Chondrocyte (in vitro differentiated cells): ENCODE measurements around the gene PDK3. TPM values are rescaled to one million over a fixed set of nuclear protein-coding genes. Genes with fewer than 3 reads are reported as not detected.
A peak's percentile ranks its signal among the peaks of the same experiment; 100 is the strongest.

Experiments used
- DNase-seq: peaks from one replicate; pipeline ENCODE4 v3.0.0; 2021; ENCODE audit warnings: mixed read lengths, low spot score
- H3K27ac Mint-ChIP-seq: one replicate; pipeline ENCODE4 v1.8.0; 2021; ENCODE audit warnings: mild to moderate bottlenecking, moderate library complexity, mixed read lengths; ENCODE audit not compliant: unreplicated experiment
- H3K27me3 Mint-ChIP-seq: 2 replicates; pipeline ENCODE4 v1.8.0; 2021; ENCODE audit warnings: low read depth, mixed read lengths
- H3K36me3 Mint-ChIP-seq: 2 replicates; pipeline ENCODE4 v1.8.0; 2021; ENCODE audit warnings: low read depth, mixed read lengths
- H3K4me1 Mint-ChIP-seq: 2 replicates; pipeline ENCODE4 v1.8.0; 2021; ENCODE audit warnings: low read depth, mild to moderate bottlenecking, mixed read lengths
- H3K4me3 Mint-ChIP-seq: one replicate; pipeline ENCODE4 v1.8.0; 2021; ENCODE audit warnings: mild to moderate bottlenecking, moderate library complexity, mixed read lengths; ENCODE audit not compliant: unreplicated experiment
- H3K9me3 Mint-ChIP-seq: 2 replicates; pipeline ENCODE4 v1.8.0; 2021; ENCODE audit warnings: low read depth, mixed read lengths
- CTCF ChIP-seq: fragments of 200-600 bp; sonication (generic); IDR thresholded peaks from 2 replicates; pipeline ENCODE4 v1.5.0; 2021; ENCODE audit warnings: antibody characterized with exemption, mild to moderate bottlenecking, moderate library complexity
- total RNA-seq: library from RNA; stranded (reverse); gene quantifications from 3 replicates; pipeline ENCODE4 v1.2.1, GENCODE V29; 2021

PDK3 gene
- total RNA-seq, 1 donor from 2014 or later, result 44.1 TPM

- DNase-seq, result no peak
- no peaks in the 10 kb centered on the region for H3K4me1 Mint-ChIP-seq
- peaks cover 2% of the 10 kb centered on the region for H3K27me3 Mint-ChIP-seq
- no peak overlapping the region for H3K4me3 Mint-ChIP-seq
- no peak overlapping the region for H3K27ac Mint-ChIP-seq
- H3K9me3 Mint-ChIP-seq, result no peaks in the 10 kb centered on the region
- peaks cover 2% of the 10 kb centered on the region for H3K36me3 Mint-ChIP-seq
- TF ChIP-seq CTCF, result no peak
Measured at GRCh38 chrX:24443918-24444317, 21.2 kb upstream of the PDK3 start.

GRCh38 chrX:24444645-24445044 lies 20.4 kb upstream of the PDK3 start:
- Mint-ChIP-seq H3K36me3 (peaks cover 2% of the 10 kb centered on the region), H3K4me3 (no peak overlapping the region), H3K27ac (no peak overlapping the region), H3K27me3 (no peaks in the 10 kb centered on the region), H3K9me3 (no peaks in the 10 kb centered on the region), H3K4me1 (no peaks in the 10 kb centered on the region)
- DNase-seq, result no peak
- no peak for TF ChIP-seq CTCF

GRCh38 chrX:24448762-24449250 lies 16.3 kb upstream of the PDK3 start:
- Mint-ChIP-seq H3K27me3 (peaks cover 4% of the 10 kb centered on the region), H3K4me1 (peaks cover 6% of the 10 kb centered on the region), H3K4me3 (no peak overlapping the region), H3K9me3 (no peaks in the 10 kb centered on the region), H3K27ac (no peak overlapping the region), H3K36me3 (no peaks in the 10 kb centered on the region)
- DNase-seq, result no peak
- no peak for TF ChIP-seq CTCF

GRCh38 chrX:24463077-24463476 lies 2.0 kb upstream of the PDK3 start:
- Mint-ChIP-seq H3K36me3 (no peaks in the 10 kb centered on the region), H3K4me3 (no peak overlapping the region), H3K27me3 (peaks cover 10% of the 10 kb centered on the region), H3K4me1 (peaks cover 31% of the 10 kb centered on the region), H3K27ac (no peak overlapping the region), H3K9me3 (no peaks in the 10 kb centered on the region)
- TF ChIP-seq CTCF, result no peak
- DNase-seq, result no peak

GRCh38 chrX:24464498-24464835 lies 619 bp upstream of the PDK3 start:
- Mint-ChIP-seq H3K9me3 (no peaks in the 10 kb centered on the region), H3K4me3 (peak overlapping the region; percentile 84), H3K27me3 (peaks cover 4% of the 10 kb centered on the region), H3K36me3 (no peaks in the 10 kb centered on the region), H3K27ac (peak overlapping the region; percentile 84), H3K4me1 (peaks cover 41% of the 10 kb centered on the region)
- no peak for TF ChIP-seq CTCF
- no peak for DNase-seq
